ENCODE results near the gene GNG12.

The GNG12 gene

DNA sequence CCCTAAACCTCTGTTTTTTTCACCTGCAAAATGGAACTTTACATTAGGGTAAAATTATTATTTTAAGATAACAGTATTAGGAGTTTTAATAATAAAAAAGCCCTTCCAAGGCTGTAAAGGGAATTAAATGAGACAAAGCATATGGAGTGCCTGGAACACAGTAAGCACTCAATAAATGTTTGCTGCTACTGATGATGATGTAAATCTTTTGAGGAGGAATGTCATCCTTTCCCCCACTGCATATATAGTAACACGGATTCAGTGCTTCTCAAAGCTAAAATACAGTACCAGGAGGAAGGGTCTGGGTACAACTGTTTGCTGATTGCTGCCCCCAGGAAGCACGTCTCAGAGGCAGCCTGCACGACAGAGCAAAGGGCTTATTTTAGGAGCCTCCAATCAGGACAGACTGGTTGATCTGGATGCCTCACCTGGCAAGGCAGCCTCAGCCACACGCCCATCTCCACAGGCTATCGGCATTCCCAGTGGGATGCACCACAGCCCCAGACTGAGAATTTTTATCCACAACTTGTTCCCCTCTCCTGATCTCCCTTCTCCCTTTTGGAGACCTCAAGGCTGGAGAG is 83.9 kb downstream of the GNG12 start:
- TF ChIP-seq, protein P1, sequence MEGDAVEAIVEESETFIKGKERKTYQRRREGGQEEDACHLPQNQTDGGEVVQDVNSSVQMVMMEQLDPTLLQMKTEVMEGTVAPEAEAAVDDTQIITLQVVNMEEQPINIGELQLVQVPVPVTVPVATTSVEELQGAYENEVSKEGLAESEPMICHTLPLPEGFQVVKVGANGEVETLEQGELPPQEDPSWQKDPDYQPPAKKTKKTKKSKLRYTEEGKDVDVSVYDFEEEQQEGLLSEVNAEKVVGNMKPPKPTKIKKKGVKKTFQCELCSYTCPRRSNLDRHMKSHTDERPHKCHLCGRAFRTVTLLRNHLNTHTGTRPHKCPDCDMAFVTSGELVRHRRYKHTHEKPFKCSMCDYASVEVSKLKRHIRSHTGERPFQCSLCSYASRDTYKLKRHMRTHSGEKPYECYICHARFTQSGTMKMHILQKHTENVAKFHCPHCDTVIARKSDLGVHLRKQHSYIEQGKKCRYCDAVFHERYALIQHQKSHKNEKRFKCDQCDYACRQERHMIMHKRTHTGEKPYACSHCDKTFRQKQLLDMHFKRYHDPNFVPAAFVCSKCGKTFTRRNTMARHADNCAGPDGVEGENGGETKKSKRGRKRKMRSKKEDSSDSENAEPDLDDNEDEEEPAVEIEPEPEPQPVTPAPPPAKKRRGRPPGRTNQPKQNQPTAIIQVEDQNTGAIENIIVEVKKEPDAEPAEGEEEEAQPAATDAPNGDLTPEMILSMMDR (conservative IDR thresholded peaks at IDR 0.05; ENCODE audit: low read depth): no peak
- H3K27ac ChIP-seq: peak overlapping the region; percentile 99
- ChIA-PET CTCF (no interaction called here), POLR2A (ENCODE audit: low non-redundant PET) (no interaction called here)
- DNase-seq (ENCODE audit: low spot score): no peak

DNA sequence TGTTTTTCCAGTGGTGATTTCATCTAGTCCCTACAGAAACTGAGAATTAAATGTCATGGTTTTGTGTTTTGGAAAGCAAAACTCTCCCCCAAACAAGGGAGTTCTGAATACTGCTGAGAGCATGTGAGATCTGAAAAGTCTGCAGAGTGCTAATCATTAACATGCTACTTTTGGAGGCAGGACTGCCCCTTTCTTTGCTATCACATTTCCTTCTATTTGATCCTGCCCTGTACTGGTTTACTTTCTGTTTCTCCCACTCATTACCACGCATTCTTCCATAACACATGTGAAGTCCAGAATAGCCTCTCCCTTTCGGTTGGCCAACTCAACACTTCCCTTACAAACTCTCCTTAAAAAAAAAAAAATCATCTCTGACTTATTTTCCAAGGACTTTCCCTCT is 84.6 kb downstream of the GNG12 start:
- ChIA-PET CTCF (no interaction called here), POLR2A (ENCODE audit: low non-redundant PET) (no interaction called here)
- H3K27ac ChIP-seq: no peak overlapping the region; the same call in 1 of the 2 replicates
- DNase-seq (ENCODE audit: low spot score): peak; percentile 24
- TF ChIP-seq, protein P1 (conservative IDR thresholded peaks at IDR 0.05; ENCODE audit: low read depth): no peak

DNA sequence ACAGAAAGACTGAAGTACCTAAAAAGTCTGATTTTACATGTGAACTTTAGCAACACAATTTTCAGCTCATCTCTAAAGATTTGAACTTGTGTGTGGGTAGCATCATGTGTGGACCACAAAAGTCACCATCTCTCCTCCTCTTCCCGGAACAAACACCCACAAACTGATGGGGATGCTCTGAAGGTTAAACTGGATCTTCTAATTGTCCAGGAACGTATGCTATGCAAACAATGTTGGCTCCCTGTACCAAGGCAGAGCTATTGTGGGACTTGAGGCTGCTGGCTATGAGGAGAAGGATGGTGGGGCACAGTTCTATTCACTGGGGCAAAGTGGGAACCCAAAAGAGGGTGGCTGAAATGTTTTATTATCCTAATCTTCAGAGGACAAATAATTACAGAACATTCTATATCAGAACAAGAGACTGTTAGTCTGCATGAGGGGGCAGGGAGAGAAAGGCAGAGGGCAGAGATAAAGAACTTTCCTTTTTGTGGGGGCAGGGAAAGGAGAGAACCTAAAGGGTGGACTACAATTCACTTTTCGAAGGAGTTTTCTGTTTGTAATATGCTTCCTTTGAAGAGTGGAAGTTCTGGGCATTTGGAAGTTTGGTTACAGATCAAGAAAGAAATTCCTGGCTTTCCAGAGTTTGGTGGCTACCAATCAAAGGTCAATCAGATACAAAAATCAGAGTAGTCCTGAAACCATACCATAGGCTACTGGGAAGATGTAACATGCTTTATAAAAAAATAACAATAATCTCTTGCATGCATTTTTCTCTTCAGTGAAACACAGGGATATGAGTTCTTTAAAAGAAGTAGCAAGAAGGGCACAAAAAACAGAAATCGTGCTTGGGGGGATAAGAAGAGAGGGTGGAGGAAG is 85.4 kb downstream of the GNG12 start:
- DNase-seq (ENCODE audit: low spot score): no peak
- ChIA-PET POLR2A (ENCODE audit: low non-redundant PET) (no interaction called here), CTCF (no interaction called here)
- TF ChIP-seq, protein P1 (conservative IDR thresholded peaks at IDR 0.05; ENCODE audit: low read depth): no peak
- H3K27ac ChIP-seq: no peak overlapping the region

DNA sequence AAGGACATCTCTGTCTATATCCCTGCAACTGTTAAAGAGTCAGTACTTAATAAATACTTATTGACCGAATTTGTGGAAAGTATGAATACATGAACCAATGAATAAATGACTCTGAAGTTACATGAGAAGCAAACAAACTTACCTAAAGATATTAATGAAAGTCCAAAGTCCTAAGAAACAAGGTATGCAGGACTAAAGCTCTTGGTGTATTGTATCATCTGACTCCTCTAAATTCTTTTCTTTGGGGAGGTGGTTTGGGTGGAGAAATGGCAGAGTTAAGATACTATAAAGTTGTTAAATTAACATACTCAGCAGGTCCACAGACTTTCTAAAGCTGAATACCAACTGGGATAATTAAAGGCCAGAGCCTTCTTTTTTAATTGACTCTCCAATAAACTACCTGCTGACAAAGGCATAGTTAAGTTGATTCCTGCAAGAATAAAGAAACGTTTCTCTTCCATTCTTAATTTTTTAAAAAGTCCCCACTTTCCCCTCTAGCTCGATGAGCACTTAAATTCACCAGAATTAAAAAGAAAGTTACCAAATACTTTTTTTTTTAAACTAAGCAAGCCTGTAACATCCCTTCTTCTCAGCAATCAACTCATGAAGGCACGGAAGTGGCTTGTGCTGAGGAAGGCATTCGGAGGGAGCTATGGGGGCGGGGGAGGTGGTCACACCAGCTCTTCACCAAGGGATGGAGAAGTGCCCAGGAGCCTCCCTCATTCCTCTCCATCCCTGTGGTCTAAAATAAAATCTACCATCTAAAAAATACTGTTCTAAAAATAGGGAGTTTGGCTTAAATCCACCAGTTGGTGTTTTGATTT is 87.2 kb downstream of the GNG12 start:
- TF ChIP-seq, protein P1 (conservative IDR thresholded peaks at IDR 0.05; ENCODE audit: low read depth): no peak
- DNase-seq (ENCODE audit: low spot score): no peak
- CTCF ChIA-PET: interaction anchor here (0.6 kb wide), 1 partner anchor 29 kb away, joined by 8 read pairs; no protein-coding TSS in a partner anchor
- POLR2A ChIA-PET (ENCODE audit: low non-redundant PET): no interaction called here
- no peak overlapping the region for H3K27ac ChIP-seq

DNA sequence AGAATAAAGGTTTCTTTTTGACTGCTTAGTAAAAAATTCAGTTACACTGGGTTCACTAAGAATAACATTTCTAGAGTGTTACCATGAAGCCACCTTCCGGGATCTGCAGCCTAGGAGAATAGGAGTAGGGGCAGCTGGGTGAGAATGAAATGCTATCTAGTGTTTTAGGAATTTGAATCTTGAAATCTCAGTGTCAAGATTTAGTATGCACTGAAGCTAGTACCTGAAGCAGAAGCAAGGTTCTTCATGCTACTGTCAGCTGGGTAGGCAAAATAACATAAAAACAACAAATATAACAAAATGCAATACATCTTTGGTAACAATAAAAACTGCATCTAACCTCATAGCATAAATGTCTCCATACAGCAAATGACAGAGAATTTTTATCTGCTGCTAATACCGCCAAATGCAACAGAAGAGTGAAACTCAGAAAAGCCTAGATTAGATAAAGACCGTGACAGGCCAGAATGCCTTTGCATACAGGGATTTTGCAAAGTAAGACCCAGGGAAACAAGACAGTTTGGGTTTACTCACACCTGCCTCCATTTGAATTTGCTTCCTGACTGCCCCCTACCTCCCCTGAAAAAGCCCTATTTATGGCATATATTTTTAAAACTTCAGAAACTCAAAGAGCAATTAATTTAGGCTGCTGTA is 90.1 kb downstream of the GNG12 start:
- ChIA-PET CTCF (interaction anchor here (1.2 kb wide), 1 partner anchor 32 kb away, joined by 3 read pairs; no protein-coding TSS in a partner anchor), POLR2A (ENCODE audit: low non-redundant PET) (no interaction called here)

More for the DNA sequence above, 90.1 kb downstream of the GNG12 start:
- no peak for DNase-seq (ENCODE audit: low spot score)
- TF ChIP-seq, protein P1 (conservative IDR thresholded peaks at IDR 0.05; ENCODE audit: low read depth): no peak
- no peak overlapping the region for H3K27ac ChIP-seq

Data from RWPE1 (cell line).